ENCODE data around the gene CNTNAP2.

Gene CNTNAP2

DNA sequence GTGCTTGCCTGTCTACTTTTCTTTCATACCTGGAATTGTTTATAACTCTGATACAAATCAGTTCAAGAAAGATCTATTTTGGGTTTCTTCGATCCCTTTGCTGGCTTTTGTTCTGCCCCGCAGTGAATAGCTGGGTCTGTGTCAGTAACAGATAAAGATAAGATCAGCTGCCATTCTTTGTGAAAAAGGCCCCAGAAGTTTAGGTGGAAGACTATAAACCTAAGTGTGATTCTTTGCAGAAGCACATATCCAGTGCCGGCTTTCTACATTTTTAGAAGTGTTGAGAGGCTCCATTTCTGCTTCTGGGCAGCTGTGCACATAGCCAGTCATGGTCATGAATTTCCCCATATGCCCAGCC is 1787.6 kb downstream of the CNTNAP2 start:
- no peak for FAIRE-seq

DNA sequence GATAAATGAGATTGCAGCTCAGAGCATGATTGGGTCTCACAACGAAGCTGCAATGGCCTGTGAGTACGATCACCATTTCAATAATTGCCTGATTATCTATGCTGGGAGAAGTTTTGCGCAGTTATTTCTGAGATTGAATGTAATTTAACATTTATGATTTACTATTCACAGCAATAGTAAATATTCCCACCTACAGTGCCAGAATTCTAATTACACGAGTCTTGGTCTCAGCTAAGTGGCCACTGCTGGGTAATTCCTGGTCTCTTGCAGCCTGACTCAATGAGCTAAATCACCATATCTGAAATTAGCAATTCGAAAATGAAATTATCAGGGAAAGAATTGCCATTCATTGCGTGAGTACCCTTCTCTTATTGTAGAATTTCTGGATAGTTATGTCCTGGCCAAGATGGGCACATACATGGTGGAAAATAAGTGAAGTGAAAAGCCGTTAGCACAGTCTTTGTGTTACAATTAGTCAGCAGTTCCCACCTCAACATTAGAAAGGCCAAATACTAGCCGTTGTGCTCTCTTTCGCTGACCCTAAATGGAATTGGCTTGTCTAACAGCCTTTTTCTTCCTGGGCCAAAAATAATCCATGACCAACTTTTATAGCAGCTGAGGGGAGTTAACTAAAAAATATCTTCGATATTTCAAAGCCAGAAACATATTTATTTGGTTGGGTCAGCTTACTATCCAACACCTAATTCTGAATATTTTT is 1793.0 kb downstream of the CNTNAP2 start:
- no peak for FAIRE-seq

GRCh38 chr7:147911201-147911601 is 1794.6 kb downstream of the CNTNAP2 start:
- FAIRE-seq: no peak

GRCh38 chr7:147912291-147912690 is 1795.7 kb downstream of the CNTNAP2 start:
- no peak for FAIRE-seq

- no peak for FAIRE-seq
These were observed 1796.5 kb downstream of the CNTNAP2 start for GRCh38 chr7:147912946-147913638.

DNA sequence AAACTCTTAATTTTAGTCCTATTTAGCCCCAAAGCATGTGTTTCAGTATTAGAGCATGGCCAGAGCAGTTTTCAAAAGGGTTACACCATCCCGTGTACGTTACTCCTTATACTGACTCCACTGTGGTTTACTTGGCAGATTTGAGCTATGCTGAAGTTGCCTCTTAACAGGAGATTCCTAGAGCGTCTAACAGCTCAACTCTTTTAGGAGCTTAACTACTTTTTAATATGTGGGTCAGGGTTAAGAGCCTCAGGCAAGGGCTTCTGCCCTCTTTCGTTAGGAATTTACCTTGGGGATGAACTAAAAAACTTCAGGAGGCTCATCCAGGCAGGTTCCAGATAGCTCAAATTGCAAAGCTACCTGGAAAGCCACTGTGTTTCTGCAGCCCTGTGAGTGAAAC is 1799.2 kb downstream of the CNTNAP2 start:
- no peak for FAIRE-seq

DNA sequence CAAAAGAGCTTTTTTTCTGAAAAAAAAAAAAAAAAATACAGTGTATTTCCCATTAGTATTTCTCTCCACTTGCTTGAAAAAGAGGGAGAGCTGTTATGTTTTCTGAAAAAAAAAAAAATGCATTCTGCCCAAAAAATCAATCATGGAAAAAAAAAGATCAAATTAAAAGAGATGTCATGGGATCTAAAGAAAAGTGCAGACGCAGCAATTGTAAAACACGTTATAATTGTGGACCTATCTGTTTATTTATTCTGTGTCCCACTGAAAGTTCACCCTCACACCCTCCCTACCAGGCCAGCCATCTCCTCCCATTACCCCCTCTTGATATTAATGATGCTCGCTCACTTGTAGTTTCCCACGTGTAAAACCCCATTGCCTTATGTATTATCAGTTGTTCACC is 1800.0 kb downstream of the CNTNAP2 start:
- FAIRE-seq: no peak

DNA sequence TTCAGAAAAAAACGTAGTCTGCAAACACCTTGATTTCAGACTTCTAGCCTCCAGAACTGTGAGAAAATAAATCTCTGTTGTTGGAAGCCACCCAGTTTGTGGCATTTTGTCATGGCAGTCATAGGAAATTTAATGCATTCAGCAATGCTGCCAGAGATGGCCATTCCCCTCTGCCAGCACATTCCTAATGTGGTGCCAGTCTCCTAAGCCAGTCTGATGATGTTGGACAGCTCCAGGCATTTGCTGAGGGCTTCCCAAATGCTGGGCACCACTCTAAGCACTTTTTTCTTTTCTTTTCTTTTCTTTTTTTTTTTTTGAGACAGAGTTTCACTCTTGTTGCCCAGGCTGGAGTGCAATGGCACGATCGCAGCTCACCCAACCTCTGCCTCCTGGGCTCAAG is 1807.2 kb downstream of the CNTNAP2 start:
- FAIRE-seq: no peak

DNA sequence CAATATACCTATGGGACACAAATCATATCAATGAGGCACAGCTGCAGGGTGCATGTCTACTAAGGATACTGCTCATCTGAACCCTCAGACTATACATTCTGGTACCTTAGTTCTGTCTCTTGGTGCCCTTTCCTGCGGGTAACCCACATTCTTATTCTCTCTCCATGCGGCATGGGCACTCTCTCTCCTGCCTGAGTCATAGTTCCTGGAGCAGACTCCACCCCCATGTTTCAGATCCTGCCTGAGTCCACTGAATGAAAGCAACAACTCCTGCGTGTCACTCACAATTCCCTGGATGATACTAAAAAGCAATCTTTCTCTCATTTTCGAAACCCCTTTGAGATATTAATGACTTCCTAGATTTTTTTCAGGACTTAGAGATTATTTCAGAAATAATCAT is 1820.8 kb downstream of the CNTNAP2 start:
- FAIRE-seq: no peak

DNA sequence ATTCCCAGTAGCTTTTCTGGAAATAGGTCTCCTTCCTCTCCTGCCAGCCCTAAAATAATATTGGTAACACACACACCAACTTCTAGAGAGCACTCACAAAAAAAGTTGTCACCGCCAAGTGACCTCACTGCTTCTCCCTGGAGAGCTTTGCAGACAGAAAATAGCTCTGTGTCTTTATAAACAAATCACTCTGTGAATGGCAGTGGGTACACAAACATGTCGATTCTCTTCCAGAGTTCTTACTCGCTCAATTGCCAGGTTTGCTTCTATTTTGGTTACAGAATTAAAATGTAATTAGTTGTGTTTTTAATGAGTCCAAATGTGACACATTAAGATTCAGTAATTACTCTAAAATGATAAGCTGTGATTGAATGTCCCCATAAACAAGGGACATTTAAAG is 1824.8 kb downstream of the CNTNAP2 start:
- FAIRE-seq: no peak

- FAIRE-seq: no peak
These were observed 1827.7 kb downstream of the CNTNAP2 start for GRCh38 chr7:147944321-147944720.

GRCh38 chr7:147952918-147953317 is 1836.3 kb downstream of the CNTNAP2 start:
- FAIRE-seq: no peak

DNA sequence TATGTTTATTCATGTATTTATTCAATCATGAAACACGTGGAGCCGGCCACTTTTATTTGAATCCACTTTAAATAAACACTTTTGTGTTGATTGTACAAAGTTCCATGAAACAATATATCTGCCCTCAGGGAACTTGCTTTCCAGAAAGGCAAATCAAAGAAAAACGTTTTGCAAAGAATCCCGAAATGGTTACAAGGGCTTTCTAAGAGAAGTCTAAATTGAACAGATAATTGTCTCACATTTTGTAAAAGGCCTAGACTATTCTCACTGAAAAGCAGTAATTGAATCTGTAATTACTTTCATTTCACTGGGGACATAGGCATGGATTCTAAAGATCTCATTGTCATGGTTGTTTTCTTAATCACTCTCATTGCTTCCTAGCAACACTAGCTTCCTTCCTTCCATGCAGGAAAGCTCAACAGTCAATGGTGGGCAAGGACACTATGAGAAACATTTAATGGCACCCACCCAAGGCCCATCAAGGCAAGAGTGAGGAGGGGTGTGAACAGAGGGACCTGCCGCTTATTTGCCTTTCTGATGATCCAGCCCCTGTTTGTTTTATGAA is 1851.5 kb downstream of the CNTNAP2 start:
- FAIRE-seq: no peak

- no peak for FAIRE-seq
These were observed 1855.1 kb downstream of the CNTNAP2 start for GRCh38 chr7:147971606-147972110.

- FAIRE-seq: no peak
These were observed 1861.6 kb downstream of the CNTNAP2 start for GRCh38 chr7:147978201-147978600.

GRCh38 chr7:147978651-147979050 is 1862.0 kb downstream of the CNTNAP2 start:
- no peak for FAIRE-seq

DNA sequence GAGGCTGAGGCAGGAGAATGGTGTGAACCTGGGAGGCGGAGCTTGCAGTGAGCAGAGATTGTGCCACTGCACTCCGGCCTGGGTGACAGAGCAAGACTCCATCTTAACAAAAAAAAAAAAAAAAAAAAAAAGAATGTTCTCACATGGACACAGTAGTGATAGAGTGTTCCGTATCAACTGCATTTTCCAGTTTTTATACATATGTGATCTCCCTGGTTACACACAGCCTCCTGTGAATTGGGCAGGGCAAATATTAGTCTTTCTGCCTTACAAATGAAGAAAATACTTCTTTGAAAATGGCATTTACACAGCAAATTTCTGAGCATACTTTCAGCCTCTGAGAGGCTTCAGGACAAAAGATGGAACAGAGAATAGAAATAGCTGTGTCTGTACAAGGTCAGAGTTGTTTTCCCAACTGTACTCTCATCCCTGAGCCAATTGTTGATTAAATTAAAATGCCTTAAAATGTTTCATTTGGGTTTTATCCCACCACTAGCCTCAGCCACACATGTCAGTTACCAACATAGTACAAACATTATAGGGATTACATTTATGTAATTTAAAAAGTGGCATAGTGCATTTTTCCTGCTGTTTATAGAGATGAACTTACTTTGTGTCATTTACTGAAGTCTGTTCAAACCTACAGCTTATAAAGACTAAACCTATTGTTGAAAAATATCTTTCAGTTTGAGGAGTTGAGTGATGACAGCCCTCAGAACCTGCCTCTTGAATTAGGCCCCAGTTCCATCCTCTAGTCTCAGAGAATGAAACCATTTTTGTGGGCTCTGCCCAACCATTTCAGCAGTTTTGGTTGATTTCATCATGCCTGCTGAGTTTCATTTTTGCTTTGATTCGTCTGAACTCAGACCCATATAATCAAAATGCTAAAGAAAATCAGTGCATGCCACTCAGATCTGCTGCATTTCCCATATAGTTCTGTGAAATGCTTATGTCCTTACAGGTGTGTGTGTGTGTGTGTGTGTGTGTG is 1864.5 kb downstream of the CNTNAP2 start:
- no peak for FAIRE-seq

GRCh38 chr7:147982307-147982706 is 1865.7 kb downstream of the CNTNAP2 start:
- FAIRE-seq: no peak

DNA sequence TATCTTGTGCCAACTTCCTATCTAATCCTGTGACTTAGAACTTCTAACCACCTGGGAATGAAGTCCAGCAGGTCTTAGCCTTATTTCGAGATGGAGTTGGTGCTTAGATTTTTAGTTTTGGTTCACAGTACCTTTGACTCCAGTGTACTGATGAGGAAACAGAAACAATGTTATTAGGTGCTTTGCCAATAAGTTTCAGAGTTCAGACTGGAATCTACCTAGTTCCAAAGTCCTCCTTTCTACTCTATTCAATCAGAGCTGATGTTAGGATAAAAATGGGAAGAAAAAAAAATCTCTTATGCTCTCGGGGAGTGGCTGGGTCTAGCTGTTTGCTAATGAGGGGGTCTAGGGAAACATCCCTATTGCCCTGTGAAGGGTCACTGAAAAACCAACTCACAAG is 1867.7 kb downstream of the CNTNAP2 start:
- no peak for FAIRE-seq

- no peak for FAIRE-seq
These were observed 1873.5 kb downstream of the CNTNAP2 start for GRCh38 chr7:147990079-147990478.

DNA sequence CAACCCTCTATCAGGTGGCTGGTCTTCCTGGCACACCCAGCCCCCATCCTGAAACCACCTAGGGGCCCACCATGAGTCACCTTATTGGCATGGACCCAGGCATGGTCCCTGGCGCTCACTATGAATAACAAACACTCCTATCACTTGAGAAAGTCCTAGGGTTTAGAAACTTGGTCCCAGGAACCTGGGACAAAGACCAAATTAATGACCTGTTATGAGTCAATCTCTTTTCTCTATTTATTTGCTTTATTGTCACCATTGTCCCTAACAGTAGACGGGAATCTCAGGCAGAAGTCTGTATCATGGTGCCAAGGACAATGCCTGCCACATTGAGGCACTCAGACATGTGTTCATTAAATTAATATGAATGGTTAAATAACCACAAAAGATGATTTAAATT is 1874.3 kb downstream of the CNTNAP2 start:
- FAIRE-seq: no peak

DNA sequence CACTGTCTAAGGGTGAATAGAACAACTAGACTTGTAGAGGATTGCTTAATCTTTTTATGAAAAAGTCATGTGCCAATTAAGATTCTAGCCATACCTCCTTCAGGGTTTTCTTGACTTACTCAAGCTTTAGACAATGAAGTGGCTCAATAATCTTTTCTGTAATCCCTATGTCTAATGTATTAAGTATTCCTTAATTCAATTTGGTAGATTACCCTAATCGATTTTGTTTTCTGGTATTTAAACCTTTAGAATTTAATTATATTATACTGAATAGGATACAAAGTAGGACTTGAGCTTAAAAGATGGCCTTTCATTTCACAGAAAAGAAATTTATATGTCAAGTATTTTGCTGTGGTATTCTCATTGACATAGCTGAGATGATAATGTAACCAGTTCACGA is 1876.1 kb downstream of the CNTNAP2 start:
- FAIRE-seq: no peak

DNA sequence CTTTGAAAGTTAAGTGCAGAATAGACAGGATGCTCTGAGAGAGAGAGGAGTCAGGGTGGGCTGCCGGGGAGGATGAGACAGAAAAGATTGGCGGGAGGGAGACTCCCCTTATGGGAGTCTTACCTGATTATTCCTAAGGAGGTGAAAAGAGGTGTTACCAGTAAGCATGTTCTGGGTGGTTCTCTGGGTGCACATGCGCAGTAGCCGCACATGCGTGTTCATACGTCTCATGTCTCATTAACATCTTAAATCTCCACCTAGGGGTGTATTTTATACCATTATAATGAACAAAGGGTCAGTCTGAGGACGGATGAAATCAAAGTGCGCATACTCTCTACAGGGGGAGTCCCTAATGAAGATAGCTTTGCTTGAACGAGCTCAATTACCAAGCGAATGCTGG is 1881.0 kb downstream of the CNTNAP2 start:
- FAIRE-seq: no peak

All from endometrium (tissue), 2 donors.